Glutamatergic neuron (in vitro differentiated cells): ENCODE results near the gene CEMIP. TPM values are rescaled to one million over a fixed set of nuclear protein-coding genes. Genes with fewer than 3 reads are reported as not detected.
A peak's percentile ranks its signal among the peaks of the same experiment; 100 is the strongest.
"Not testable (repeated sequence)": the region's sequence is repeated elsewhere in the genome, so short reads cannot be mapped to it uniquely, and the experiment has no call there.

ENCODE experiments used
- DNase-seq: peaks from one replicate; pipeline ENCODE4 v3.0.0; 2022
- H3K27ac Mint-ChIP-seq: one replicate; pipeline ENCODE4 v1.8.0; 2020; ENCODE audit warnings: mild to moderate bottlenecking, mixed read lengths, inconsistent platforms; ENCODE audit not compliant: unreplicated experiment
- H3K27me3 Mint-ChIP-seq: one replicate; pipeline ENCODE4 v1.8.0; 2020; ENCODE audit warnings: mild to moderate bottlenecking, moderate library complexity, mixed read lengths, inconsistent platforms; ENCODE audit not compliant: unreplicated experiment
- H3K36me3 Mint-ChIP-seq: one replicate; pipeline ENCODE4 v1.8.0; 2020; ENCODE audit warnings: mild to moderate bottlenecking, mixed read lengths, inconsistent platforms; ENCODE audit not compliant: unreplicated experiment
- H3K4me1 Mint-ChIP-seq: one replicate; pipeline ENCODE4 v1.8.0; 2020; ENCODE audit warnings: mild to moderate bottlenecking, low read depth, mixed read lengths, inconsistent platforms; ENCODE audit not compliant: unreplicated experiment
- H3K4me3 Mint-ChIP-seq: one replicate; pipeline ENCODE4 v1.8.0; 2020; ENCODE audit warnings: mild to moderate bottlenecking, mixed read lengths, inconsistent platforms; ENCODE audit not compliant: unreplicated experiment
- H3K9me3 Mint-ChIP-seq: one replicate; pipeline ENCODE4 v1.8.0; 2020; ENCODE audit warnings: mild to moderate bottlenecking, moderate library complexity, mixed read lengths, inconsistent platforms; ENCODE audit not compliant: unreplicated experiment
- total RNA-seq: library from RNA; stranded (reverse); fragmentation: NEBNext Ultra II Directional; extraction: Animal tissue kit (Norgen Biotek cat#: 25700); gene quantifications from one replicate; pipeline ENCODE4 v1.2.1, GENCODE V29; 2021; ENCODE audit not compliant: unreplicated experiment
- TF ChIP-seq, protein P1 (sequence below): fragments of 200-600 bp; sonication (generic); IDR thresholded peaks from one replicate; pipeline ENCODE4 v1.5.0; 2021; ENCODE audit not compliant: partially characterized antibody, unreplicated experiment

CEMIP gene
- total RNA-seq, 1 donor from 2014 or later, result 0.25 TPM

- Mint-ChIP-seq H3K4me3 (no peak overlapping the region), H3K36me3 (peaks cover 15% of the 10 kb centered on the region), H3K27me3 (peaks cover 3% of the 10 kb centered on the region), H3K27ac (no peak overlapping the region), H3K9me3 (no peaks in the 10 kb centered on the region), H3K4me1 (no peaks in the 10 kb centered on the region)
- no peak for DNase-seq
- TF ChIP-seq, protein P1, sequence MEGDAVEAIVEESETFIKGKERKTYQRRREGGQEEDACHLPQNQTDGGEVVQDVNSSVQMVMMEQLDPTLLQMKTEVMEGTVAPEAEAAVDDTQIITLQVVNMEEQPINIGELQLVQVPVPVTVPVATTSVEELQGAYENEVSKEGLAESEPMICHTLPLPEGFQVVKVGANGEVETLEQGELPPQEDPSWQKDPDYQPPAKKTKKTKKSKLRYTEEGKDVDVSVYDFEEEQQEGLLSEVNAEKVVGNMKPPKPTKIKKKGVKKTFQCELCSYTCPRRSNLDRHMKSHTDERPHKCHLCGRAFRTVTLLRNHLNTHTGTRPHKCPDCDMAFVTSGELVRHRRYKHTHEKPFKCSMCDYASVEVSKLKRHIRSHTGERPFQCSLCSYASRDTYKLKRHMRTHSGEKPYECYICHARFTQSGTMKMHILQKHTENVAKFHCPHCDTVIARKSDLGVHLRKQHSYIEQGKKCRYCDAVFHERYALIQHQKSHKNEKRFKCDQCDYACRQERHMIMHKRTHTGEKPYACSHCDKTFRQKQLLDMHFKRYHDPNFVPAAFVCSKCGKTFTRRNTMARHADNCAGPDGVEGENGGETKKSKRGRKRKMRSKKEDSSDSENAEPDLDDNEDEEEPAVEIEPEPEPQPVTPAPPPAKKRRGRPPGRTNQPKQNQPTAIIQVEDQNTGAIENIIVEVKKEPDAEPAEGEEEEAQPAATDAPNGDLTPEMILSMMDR, result no peak
These were observed 171.3 kb downstream of the CEMIP start for GRCh38 chr15:80950291-80951078.

DNA sequence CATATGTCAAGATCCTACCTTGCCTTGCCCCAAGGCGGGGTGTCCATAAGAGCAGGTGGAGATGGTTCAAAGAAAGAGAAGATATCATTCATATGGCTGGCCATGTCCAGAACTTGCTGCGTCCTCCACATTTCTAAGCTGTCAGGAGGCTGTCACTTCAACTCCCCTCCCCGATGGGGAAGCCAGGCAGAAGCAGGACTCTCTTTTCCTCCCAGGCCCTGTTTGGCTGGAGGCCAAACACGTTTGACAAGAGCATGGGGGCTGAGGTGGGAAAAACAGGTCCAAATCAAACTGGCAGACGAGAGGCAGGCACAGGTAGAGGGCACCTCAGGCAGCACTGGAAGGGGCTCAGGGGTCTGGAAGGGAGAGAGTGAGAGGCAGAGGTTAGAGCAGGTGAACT lies 172.8 kb downstream of the CEMIP start:
- no peak overlapping the region for H3K27ac Mint-ChIP-seq
- no peaks in the 10 kb centered on the region for H3K4me1 Mint-ChIP-seq
- H3K27me3 Mint-ChIP-seq, result peaks cover 4% of the 10 kb centered on the region
- peaks cover 7% of the 10 kb centered on the region for H3K36me3 Mint-ChIP-seq
- H3K9me3 Mint-ChIP-seq, result no peaks in the 10 kb centered on the region
- DNase-seq, result no peak
- TF ChIP-seq, protein P1, result no peak
- H3K4me3 Mint-ChIP-seq, result no peak overlapping the region

DNA sequence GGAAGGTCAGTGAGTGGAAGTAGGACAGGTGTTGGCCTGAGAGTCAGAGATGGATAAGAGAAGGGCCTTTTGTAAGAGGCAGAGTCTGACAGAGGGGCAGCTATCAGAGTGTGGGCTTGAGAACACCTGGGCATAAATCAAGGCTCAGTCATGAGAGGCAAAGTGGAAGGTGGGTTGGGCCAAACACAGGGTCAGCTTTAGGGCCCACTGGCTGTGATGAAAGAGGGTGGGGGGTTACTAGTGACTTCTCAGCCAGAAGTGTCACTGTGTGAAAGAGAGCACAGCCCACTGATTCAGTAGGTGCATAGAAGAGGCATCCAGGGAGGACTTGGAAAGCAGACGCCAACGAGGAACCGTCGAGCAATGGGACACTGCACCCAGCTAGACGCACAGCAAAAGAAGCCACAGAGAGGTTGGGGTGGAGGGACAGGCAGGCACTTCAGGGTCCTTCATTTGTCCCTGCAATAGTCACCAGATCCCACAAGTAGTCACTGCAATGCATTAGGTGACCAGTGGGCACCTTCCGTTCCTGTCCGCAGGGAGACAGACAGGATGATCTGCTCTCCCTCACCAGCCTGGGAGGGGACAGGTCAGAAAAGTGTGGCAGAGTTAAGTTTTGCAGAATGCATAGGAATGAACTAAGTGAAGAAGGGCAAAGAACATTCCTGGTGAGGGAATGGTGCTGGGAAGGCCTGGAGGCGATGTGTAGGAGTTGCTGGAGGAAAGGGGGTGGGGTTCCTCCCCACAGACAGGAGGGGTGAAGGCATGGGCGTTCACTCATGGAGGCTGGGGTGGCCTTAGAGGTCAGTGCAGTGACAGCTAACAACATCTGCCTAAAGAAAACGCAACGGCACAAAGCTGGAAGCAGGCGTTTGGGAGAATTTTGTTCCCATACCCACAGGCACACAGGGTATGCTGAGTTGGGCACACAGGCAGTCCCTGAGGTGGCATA lies 174.1 kb downstream of the CEMIP start:
- Mint-ChIP-seq H3K27me3 (peaks cover 4% of the 10 kb centered on the region), H3K36me3 (peaks cover 7% of the 10 kb centered on the region), H3K4me1 (peaks cover 5% of the 10 kb centered on the region), H3K27ac (no peak overlapping the region), H3K9me3 (no peaks in the 10 kb centered on the region), H3K4me3 (no peak overlapping the region)
- DNase-seq, result peak; percentile 2
- TF ChIP-seq, protein P1, result no peak

DNA sequence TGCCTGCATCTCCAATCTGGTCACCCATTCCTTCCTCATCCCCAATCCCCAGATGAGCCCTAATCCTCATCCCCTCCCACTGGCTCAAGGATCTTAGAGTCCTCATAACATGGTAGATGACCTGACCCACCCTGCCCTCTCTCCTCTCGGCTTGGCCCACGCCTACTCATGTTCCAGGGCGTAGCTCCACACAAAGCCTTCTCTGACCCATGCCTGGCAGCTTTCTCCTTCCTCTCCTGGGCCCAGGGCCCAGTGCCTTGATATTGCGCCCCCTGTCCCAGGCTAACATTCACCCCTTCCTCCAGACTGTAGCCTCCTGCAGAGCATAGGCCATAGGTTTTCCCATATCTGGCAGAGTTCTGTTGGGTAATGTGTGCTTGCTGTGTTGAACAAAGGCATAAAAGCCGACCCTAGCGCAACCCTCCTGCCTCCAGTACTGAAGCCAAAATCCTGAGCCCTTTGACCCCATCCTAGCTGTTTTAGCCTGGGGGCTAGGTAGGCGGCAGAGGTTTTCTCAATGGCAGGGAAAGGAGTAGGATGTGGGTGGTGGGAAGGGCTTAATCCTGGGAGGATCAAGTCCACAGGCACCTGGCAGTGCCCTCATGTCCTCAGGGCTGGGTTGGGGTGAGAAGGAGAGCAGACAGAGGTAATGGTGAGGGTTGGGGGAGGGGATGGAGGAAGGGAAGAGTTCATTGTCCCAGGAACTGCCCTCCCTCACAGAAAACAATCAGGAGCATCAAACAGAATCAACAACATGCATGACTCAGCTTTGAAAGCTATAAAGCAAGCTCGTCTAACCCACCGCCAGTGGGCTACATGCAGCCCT lies 175.0 kb downstream of the CEMIP start:
- Mint-ChIP-seq H3K27me3 (peaks cover 4% of the 10 kb centered on the region), H3K9me3 (peaks cover under 1% of the 10 kb centered on the region), H3K4me1 (peaks cover 5% of the 10 kb centered on the region), H3K27ac (no peak overlapping the region), H3K36me3 (peaks cover 5% of the 10 kb centered on the region), H3K4me3 (no peak overlapping the region)
- no peak for DNase-seq
- TF ChIP-seq, protein P1, result no peak

- H3K36me3 Mint-ChIP-seq, H3K9me3 Mint-ChIP-seq, H3K4me3 Mint-ChIP-seq, H3K27ac Mint-ChIP-seq, DNase-seq, H3K27me3 Mint-ChIP-seq: not testable (repeated sequence)
- peaks cover 11% of the 10 kb centered on the region for H3K4me1 Mint-ChIP-seq
These were observed 176.6 kb downstream of the CEMIP start for GRCh38 chr15:80955571-80956452.
